NCI-H82 (cell line): ENCODE data around the gene ATG12.
"Not testable (repeated sequence)": the region's sequence is repeated elsewhere in the genome, so short reads cannot be mapped to it uniquely, and the experiment has no call there.

ENCODE experiments used
- DNase-seq: peaks from one replicate; lab custom pipeline; 2025; lab: John Stamatoyannopoulos, UW

The ATG12 gene

DNA sequence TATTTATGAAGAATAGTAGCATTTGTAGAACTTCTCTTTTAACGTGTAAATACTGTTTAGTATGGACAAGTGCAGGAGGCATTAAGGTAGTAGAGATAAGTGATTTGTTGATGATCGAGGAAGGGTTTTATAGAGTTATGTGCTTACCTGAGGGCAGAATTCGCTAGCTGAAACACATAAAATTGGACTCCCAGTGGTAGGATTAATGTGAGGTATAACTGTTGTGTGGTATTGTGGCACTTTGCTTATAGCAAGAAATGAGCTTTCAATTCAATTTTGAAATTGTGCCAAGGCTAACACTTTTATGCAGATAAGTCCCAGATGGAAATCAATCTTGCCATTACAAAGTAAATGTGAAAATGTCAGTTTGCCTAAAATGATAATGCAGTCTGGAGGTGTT, 1.6 kb upstream of the ATG12 start:
- no peak for DNase-seq

GRCh38 chr5:115842089-115842935, 947 bp upstream of the ATG12 start:
- DNase-seq = peak; percentile 89

DNA sequence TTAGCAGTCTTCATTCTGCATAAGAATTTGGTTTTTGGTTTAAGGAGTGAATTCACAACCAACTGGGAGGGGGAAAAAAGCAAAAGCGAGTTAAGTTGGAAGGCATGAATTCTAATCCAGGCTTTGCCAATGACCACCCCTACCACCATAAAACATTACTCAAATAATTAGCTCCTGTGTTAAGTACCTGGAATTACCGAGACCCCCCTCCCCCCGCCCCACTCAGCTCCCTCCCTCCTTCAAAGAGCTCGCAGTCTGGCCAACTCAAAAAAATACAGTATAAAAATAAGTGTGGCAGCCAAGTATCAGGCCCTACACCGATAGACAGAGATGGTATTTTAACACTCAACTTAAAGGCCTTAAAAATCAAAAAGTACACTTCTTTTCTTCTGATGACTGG, 492 bp downstream of the ATG12 start:
- peak; percentile 34 for DNase-seq

- peak; percentile 75 for DNase-seq
These were observed 2.4 kb downstream of the ATG12 start for GRCh38 chr5:115838885-115839518.

DNA sequence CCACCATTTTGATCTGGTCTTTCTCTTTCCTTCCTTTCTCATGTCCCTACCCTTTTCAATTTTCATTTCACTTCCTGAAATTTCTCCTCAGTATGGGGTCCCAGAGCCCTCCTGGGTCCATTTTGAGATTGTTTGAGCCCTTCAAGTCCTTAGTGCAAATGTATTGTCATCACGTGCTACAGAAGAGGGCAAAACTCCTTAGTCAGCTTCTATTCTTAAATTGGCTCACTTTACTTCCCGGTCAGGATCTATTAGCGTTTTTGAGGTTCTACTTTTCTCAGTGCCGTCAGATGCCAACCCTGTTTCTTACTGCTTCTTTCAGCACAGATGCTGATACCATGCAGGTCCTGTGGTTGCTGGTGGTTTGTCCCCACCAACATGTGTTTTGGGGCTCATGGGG, 5.9 kb downstream of the ATG12 start:
- no peak for DNase-seq

GRCh38 chr5:115831163-115831768, 10.1 kb downstream of the ATG12 start:
- peak; percentile 25 for DNase-seq

DNA sequence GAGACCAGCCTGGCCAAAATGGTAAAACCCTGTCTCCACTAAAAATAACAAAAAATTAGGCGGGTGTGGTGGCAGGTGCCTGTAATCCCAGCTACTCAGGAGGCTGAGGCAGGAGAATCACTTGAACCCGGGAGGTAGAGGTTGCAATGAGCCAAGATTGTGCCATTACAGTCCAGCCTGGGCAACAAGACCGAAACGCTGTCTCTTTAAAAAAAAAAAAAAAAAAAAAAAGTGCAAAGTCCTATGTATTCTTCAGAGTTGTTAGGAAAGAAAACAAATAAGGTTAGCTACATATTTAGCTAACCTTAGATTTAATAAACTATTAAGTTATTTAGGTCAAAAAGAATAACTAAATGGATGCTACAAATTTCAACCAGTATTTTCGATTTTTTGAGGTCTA, 11.5 kb downstream of the ATG12 start:
- DNase-seq = no peak

- DNase-seq = no peak
These were observed 15.4 kb downstream of the ATG12 start for GRCh38 chr5:115825948-115826347.

- not testable (repeated sequence) for DNase-seq
These were observed 16.4 kb downstream of the ATG12 start for GRCh38 chr5:115824983-115825382.

GRCh38 chr5:115820846-115821245, 20.5 kb downstream of the ATG12 start:
- no peak for DNase-seq

- DNase-seq = no peak
These were observed 22.5 kb downstream of the ATG12 start for GRCh38 chr5:115818821-115819220.

DNA sequence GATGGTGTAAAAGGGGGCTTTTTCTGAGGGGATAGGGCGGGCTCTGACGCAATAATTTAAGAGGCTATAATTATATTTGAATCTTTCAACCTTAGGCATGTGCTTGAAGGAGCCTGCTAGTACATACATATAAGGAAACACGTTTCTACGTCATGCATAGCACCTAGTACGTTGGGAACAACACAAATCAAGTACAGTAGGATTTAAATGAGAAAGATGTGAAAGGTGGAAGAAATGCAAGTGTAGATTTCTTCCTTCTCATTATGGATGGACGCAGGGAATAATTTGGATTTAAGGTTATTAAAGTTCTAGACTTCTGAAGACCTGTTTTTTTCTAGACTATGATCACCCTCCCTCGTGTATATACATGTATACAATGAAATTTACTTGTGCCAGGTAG, 24.0 kb downstream of the ATG12 start:
- no peak for DNase-seq

DNA sequence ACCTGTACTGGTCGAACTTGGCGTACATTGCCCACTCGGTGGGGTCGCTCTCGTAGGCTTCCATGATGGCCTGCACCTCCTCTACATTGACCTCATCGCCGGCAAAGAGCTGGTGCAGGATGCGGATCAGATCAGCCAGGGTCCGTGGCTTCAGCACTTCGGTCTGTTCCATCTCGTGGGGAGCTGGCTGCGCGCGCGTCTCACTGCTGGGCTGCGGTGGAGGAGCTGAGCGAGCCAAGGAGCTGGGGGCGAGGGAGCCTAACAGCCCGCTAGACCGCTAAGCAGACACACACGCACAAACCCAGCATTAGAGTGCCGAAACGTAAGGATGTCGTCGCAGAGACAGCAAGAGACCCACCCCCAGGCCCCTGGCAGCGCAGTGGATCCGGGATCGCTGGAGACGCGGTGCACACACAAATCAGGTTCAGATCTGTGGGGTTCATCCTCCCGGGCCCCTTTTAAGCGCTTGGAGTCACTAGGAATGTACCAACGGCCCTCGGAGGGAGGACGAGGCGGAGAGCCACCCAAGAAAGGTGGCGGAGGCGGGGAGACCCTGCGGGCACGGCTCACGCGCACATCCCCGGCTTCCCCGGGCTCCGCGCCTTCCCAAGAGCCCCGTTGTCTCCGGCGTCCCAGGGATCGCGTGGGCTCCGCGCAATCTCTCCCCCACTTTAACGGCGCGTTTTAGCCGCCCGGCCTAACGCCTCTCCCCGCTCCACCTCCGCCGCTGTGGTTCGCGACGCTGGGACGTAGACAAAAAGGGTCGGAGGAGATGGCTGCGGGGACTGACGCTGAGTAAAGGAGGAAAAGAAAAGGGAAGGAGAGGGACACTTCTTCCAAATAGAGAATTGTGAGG, 24.9 kb downstream of the ATG12 start, which contains the start of gene CDO1:
CDO1 (minus strand) TSS at position 434 of the 856 bp plus-strand sequence; CDS start at position 172, 262 bp downstream.
- DNase-seq = peak; percentile 51

DNA sequence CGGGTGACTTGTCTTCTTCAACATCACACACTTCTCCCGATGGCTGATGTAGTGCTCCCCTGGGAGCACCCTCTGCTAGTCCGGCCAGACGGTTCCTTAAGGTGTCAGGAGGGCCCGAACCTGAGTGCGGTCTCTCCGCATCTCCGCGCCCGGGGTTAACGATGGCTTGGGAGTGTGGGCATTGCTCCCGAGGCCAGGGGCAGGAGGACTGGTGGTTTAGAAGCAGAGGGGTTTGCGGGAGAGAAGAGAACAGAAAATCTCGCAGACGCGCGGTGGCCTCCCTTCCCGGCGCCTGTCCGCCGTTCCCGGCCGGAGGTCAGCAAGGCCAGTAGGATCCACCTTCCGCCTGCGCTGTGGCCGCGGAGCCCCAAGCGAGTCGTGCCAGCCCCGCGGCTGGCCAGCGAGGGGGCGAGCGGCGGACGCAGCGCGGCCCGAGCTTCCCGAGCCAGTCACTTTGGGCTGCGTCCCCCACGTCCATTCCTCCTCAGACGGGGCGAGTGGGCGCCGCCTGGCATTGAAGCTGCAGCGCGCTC, 25.6 kb downstream of the ATG12 start:
- peak; percentile 34 for DNase-seq

DNA sequence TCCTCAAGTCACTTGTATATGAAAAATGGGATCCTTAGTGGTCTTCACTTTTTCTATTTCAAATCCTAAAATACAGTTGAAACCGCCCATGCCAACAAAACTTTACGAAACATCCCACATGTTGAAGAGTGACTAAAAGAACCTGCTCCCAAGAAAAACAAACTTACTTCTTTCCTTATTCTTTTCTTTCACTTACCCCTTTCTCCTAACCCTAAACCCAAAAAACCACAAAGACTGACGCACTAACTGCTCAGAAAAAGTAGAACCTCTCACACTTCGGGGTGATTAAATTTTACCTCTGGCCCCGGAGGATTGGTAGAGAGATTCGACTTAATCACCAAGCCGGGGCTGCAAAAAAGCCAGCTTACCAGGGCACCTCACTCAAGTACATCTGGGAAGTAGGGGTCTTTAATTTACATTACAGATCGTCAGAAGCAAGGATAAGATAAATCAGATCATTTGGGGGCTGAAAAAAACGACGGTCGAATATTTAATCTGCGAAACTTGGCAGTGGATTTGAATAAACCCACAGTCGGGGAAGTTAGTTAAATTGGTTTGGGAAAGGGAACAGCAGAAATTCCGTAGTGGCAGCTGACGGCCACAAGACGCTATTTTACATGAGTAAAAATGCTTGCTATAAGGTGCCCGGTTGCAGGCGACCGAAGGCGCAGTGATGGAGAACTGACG, 26.2 kb downstream of the ATG12 start:
- peak; percentile 23 for DNase-seq

GRCh38 chr5:115813719-115814118, 27.6 kb downstream of the ATG12 start:
- no peak for DNase-seq

DNA sequence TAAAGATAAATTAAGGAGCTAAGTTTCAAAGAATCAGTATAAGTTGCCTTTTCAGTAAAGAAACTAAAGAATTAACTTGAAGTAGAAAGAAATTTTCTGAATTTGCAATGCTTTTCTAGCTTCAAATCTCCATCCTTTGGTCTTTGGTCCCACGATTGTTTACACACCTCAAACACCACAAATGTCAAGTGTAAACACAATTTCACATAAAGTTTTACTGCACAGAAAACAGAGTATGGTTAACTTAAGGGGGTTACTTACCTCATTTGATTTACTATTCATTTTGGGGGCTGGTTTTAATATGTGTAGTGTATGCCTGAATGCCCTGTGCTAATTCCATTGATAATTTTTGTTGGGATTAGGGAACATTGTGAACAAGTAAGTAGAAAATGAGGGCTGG, 29.0 kb downstream of the ATG12 start:
- DNase-seq = no peak

GRCh38 chr5:115811406-115811805, 30.0 kb downstream of the ATG12 start:
- no peak for DNase-seq

DNA sequence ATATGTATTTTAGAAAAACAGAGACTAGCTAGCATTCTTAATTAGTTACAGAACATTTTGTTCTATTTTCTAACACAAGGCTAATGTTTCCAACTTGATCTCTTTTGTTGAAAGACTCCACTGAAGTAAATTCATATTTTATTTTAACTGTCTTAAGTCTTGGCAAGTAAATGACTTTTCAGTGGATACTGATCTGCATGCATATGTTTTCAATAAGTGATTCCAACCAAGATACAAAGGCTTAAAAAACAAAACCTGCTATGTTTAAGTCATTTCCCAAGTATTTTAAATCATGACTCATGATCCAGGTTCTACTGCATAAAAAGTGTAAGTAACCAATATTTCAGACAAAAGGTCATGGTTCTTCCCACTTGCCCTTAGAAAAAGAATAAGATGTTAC, 30.6 kb downstream of the ATG12 start:
- no peak for DNase-seq

- no peak for DNase-seq
These were observed 31.4 kb downstream of the ATG12 start for GRCh38 chr5:115809946-115810345.

DNA sequence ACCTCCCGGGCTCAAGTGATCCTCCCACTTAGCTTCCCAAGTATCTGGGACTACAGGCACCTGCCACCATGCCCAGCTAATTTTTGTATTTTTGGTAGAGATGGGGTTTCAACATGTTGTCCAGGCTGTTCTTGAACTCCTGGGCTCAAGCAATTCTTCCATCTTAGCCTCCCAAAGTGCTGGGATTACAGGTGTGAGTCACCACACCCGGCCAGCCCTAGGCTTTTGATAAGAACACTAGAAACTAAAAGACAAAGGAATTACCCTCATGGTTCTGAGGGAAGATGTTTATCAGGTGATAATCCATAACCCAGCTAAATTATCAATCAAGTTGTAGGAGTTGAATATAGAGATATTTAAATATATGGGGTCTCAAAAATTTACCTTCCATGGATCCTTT, 33.3 kb downstream of the ATG12 start:
- DNase-seq = not testable (repeated sequence)
